ENCODE measurements around the gene UHRF1.

- TF ChIP-seq POLR2A (IDR thresholded peaks at IDR 0.05) (no peak), CTCF (IDR thresholded peaks at IDR 0.05) (no peak)
Observed at GRCh38 chr19:4866595-4867424, 42.5 kb upstream of the UHRF1 start.
